ENCODE data around the gene RND1. TPM values are rescaled to one million over a fixed set of nuclear protein-coding genes. Genes with fewer than 3 reads are reported as not detected.

Gene RND1
- total RNA-seq, 2 experiments from 2014 or later: 7.3 to 13.9 TPM

GRCh38 chr12:48869191-48869590 lies 3.5 kb upstream of the RND1 start:
- H3K27ac ChIP-seq (ENCODE audit: low read depth, low read length, poor library complexity, severe bottlenecking): no peak overlapping the region
- H3K9me2 ChIP-seq (ENCODE audit: insufficient read depth, low read length): no peaks in the 10 kb centered on the region
- no TSS peak for BruUV-seq (replicated peaks)
- H3K9me3 ChIP-seq (ENCODE audit: low read length): no peaks in the 10 kb centered on the region
- H3K79me2 ChIP-seq (ENCODE audit: insufficient read depth, low read depth, low read length): no peaks in the 10 kb centered on the region
- intact Hi-C loops (cut with micrococcal nuclease; ENCODE audit: unreplicated experiment): no loop called here
- no peak overlapping the region for H3K4me2 ChIP-seq (ENCODE audit: low read length)
- 0 out of 2 replicates have a peak, but pooled peaks cover 10% of the 10 kb centered on the region for H4K20me1 ChIP-seq (ENCODE audit: insufficient read depth, low read length)
- CTCF ChIA-PET (ENCODE audit: unreplicated experiment): no interaction called here
- H3K36me3 ChIP-seq (ENCODE audit: insufficient read depth, low read length): no peaks in the 10 kb centered on the region
- no peak overlapping the region for H2AFZ ChIP-seq (ENCODE audit: low read length)
- POLR2A ChIA-PET: interaction anchor here (0.6 to 4.2 kb wide), 2 partner anchors 12 to 96 kb away, joined by 4 to 47 read pairs; no protein-coding TSS in a partner anchor
- H3K4me3 ChIP-seq (ENCODE audit: low read depth, low read length, poor library complexity, severe bottlenecking): no peak overlapping the region
- no peak for DNase-seq (ENCODE audit: low spot score)
- peaks cover 14% of the 10 kb centered on the region for H3K4me1 ChIP-seq (ENCODE audit: insufficient read depth, low read length, poor library complexity, severe bottlenecking)
- no peak for TF ChIP-seq EZH2phosphoT487 (IDR thresholded peaks at IDR 0.05; ENCODE audit: borderline replicate concordance, low read depth, low read length)
- TF ChIP-seq CTCF (conservative IDR thresholded peaks at IDR 0.05; ENCODE audit: low read length): no peak

GRCh38 chr12:48868451-48868850 lies 2.8 kb upstream of the RND1 start:
- H3K27ac ChIP-seq (ENCODE audit: low read depth, low read length, poor library complexity, severe bottlenecking): no peak overlapping the region
- H3K36me3 ChIP-seq (ENCODE audit: insufficient read depth, low read length): no peaks in the 10 kb centered on the region
- intact Hi-C loops (cut with micrococcal nuclease; ENCODE audit: unreplicated experiment): no loop called here
- no peak overlapping the region for H3K4me2 ChIP-seq (ENCODE audit: low read length)
- TF ChIP-seq EZH2phosphoT487 (IDR thresholded peaks at IDR 0.05; ENCODE audit: borderline replicate concordance, low read depth, low read length): no peak
- TF ChIP-seq CTCF (conservative IDR thresholded peaks at IDR 0.05; ENCODE audit: low read length): no peak
- no peak for DNase-seq (ENCODE audit: low spot score)
- H4K20me1 ChIP-seq (ENCODE audit: insufficient read depth, low read length): 0 out of 2 replicates have a peak, but pooled peaks cover 14% of the 10 kb centered on the region
- no peak overlapping the region for H3K4me3 ChIP-seq (ENCODE audit: low read depth, low read length, poor library complexity, severe bottlenecking)
- 0 out of 2 replicates have a peak overlapping the region, but pooled peaks have one; percentile 28 for H2AFZ ChIP-seq (ENCODE audit: low read length)
- ChIA-PET POLR2A (interaction anchor here (0.6 to 4.2 kb wide), 4 partner anchors 11 to 99 kb away, joined by 3 to 47 read pairs (median 8); partner anchors contain the start of gene DDX23), CTCF (ENCODE audit: unreplicated experiment) (no interaction called here)
- H3K79me2 ChIP-seq (ENCODE audit: insufficient read depth, low read depth, low read length): no peaks in the 10 kb centered on the region
- H3K4me1 ChIP-seq (ENCODE audit: insufficient read depth, low read length, poor library complexity, severe bottlenecking): peaks cover 21% of the 10 kb centered on the region
- H3K9me3 ChIP-seq (ENCODE audit: low read length): no peaks in the 10 kb centered on the region
- H3K9me2 ChIP-seq (ENCODE audit: insufficient read depth, low read length): no peaks in the 10 kb centered on the region
- no TSS peak for BruUV-seq (replicated peaks)

GRCh38 chr12:48866052-48866711 lies 512 bp upstream of the RND1 start:
- DNase-seq (ENCODE audit: low spot score): no peak
- CTCF ChIA-PET (ENCODE audit: unreplicated experiment): interaction anchor here (0.5 to 1.8 kb wide), 3 partner anchors 13 to 152 kb away, joined by 3 to 6 read pairs (median 3); partner anchors contain the start of gene ARF3
- Histone ChIP-seq H3K9me3 (ENCODE audit: low read length) (no peaks in the 10 kb centered on the region), H4K20me1 (ENCODE audit: insufficient read depth, low read length) (0 out of 2 replicates have a peak, but pooled peaks cover 14% of the 10 kb centered on the region), H2AFZ (ENCODE audit: low read length) (peak overlapping the region; percentile 79), H3K4me1 (ENCODE audit: insufficient read depth, low read length, poor library complexity, severe bottlenecking) (peaks cover 31% of the 10 kb centered on the region), H3K9me2 (ENCODE audit: insufficient read depth, low read length) (no peaks in the 10 kb centered on the region), H3K27ac (ENCODE audit: low read depth, low read length, poor library complexity, severe bottlenecking) (peak overlapping the region; percentile 45), H3K79me2 (ENCODE audit: insufficient read depth, low read depth, low read length) (no peaks in the 10 kb centered on the region), H3K4me2 (ENCODE audit: low read length) (peak overlapping the region; percentile 93), H3K36me3 (ENCODE audit: insufficient read depth, low read length) (0 out of 2 replicates have a peak, but pooled peaks cover 11% of the 10 kb centered on the region), H3K4me3 (ENCODE audit: low read depth, low read length, poor library complexity, severe bottlenecking) (peak overlapping the region; percentile 86)
- intact Hi-C loops (cut with micrococcal nuclease; ENCODE audit: unreplicated experiment): no loop called here
- no peak; the same call in 1 of the 2 replicates for TF ChIP-seq CTCF (conservative IDR thresholded peaks at IDR 0.05; ENCODE audit: low read length)
- no peak for TF ChIP-seq EZH2phosphoT487 (IDR thresholded peaks at IDR 0.05; ENCODE audit: borderline replicate concordance, low read depth, low read length)
- TSS peak; percentile 86 for BruUV-seq (replicated peaks)
- POLR2A ChIA-PET: interaction anchor here (0.7 to 4.2 kb wide), 12 partner anchors 9 to 400 kb away, joined by 3 to 47 read pairs (median 5); partner anchors contain the start of gene DDX23
